Measurements from ENCODE around the gene MCF2L.

DNA sequence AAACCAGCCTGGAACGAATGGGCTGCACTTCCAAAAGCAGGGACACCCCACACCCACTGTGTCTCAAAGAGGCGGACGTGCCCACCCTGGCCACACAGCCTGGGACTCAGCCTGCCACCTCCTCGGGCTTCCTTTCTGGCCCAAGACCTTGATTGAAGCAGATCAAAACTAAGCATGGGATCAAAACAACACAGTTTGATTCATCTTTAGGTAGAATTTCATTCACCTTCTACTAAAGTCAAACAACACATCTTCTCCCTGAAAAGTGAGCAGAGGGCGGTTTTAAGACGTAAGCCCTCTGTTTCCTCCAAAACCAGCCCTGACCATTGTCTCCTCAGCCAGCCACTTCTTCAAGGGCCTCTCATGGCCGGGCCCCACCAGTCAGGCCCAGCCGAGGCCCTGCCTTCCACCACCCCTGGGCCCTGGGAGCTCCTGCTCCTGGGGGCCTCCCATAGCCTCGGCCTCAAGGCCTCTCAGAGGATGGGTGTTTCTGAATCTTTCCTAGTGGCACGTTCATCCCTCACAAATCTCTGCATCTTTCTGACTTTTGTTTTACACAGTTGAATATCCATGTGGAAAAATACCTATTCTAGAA, 147.3 kb downstream of the MCF2L start:
- TF ChIP-seq, protein P1, sequence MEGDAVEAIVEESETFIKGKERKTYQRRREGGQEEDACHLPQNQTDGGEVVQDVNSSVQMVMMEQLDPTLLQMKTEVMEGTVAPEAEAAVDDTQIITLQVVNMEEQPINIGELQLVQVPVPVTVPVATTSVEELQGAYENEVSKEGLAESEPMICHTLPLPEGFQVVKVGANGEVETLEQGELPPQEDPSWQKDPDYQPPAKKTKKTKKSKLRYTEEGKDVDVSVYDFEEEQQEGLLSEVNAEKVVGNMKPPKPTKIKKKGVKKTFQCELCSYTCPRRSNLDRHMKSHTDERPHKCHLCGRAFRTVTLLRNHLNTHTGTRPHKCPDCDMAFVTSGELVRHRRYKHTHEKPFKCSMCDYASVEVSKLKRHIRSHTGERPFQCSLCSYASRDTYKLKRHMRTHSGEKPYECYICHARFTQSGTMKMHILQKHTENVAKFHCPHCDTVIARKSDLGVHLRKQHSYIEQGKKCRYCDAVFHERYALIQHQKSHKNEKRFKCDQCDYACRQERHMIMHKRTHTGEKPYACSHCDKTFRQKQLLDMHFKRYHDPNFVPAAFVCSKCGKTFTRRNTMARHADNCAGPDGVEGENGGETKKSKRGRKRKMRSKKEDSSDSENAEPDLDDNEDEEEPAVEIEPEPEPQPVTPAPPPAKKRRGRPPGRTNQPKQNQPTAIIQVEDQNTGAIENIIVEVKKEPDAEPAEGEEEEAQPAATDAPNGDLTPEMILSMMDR (IDR thresholded peaks at IDR 0.05), result no peak
- no peak for TF ChIP-seq POLR2A (IDR thresholded peaks at IDR 0.05)

Data from body of pancreas (tissue), 4 donors.